Measurements from ENCODE around the gene CRYGN.

The CRYGN gene

DNA sequence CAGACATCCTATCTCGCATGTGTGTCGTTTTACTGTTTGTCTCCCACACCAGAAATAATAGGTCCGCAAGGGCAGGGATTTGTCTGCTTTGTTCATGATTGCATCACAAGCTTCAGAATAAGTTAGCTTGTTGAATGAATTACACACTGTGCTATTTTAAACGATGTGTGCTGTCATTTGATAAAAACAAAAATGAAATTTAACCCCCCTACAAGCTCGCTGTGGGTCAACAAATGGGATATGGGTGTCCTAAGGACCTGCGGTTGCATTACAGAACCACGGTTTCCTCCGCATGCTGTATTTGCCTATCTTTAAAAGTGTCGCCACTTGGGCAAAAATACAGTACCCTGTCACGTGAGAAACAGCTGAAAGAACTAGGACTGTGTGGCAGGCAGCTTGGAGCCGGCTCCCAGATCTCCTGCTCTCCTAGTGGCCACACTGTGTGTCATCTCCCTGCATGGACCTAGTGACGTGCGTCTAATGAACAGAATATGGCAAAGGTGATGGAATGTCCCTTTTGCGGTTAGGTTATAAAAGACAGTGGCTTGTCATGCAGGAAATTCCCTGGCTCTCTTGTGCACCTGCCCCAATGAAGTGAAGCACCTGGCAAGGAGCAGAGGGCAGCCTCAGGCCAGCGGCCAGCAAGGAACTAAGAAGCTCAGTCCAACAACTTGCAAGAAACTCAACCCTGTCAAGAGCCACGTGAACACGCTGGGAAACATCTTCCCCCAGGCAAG lies 32.9 kb upstream of the CRYGN start:
- Histone ChIP-seq H3K9me3 (no peaks in the 10 kb centered on the region), H3K27ac (peak overlapping the region; percentile 68), H3K4me3 (ENCODE audit: low read depth in 1 of 2, low read length in 1 of 2) (no peak overlapping the region), H3K27me3 (no peaks in the 10 kb centered on the region), H3K4me1 (ENCODE audit: control insufficient read depth in 1 of 2, insufficient read depth in 1 of 2, low read depth in 1 of 2, low read length in 1 of 2) (peaks cover 29 to 31% of the 10 kb centered on the region in 2 experiments), H3K36me3 (peaks cover 26% of the 10 kb centered on the region)
- no peak for TF ChIP-seq CTCF (IDR thresholded peaks at IDR 0.05)

- peak overlapping the region; percentile 68 for H3K27ac ChIP-seq
- H3K4me3 ChIP-seq (ENCODE audit: low read depth in 1 of 2, low read length in 1 of 2) = no peak overlapping the region
- peaks cover 29 to 31% of the 10 kb centered on the region in 2 experiments for H3K4me1 ChIP-seq (ENCODE audit: control insufficient read depth in 1 of 2, insufficient read depth in 1 of 2, low read depth in 1 of 2, low read length in 1 of 2)
- no peaks in the 10 kb centered on the region for H3K9me3 ChIP-seq
- peaks cover 45% of the 10 kb centered on the region for H3K36me3 ChIP-seq
- no peak for TF ChIP-seq CTCF (IDR thresholded peaks at IDR 0.05)
- no peaks in the 10 kb centered on the region for H3K27me3 ChIP-seq
These were observed 30.8 kb upstream of the CRYGN start for GRCh38 chr7:151470711-151471110.

DNA sequence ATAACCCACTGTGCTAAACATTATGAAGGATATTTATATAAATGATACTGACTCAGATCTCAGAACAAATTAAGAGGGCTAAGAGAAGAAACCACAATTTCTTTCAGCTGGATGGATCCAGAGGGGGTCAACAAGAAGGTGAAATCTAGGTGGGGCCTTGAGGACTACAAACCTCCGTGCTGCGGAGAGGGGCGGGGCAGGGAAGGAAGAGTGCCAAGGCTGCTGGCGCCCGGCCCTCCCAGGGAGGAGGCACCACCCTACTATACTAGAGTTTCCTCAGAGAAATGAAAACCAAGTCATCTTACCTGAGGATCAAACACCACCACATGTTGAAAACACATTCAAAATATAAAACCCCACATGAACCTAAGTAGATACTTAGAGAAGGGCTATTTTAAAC lies 29.3 kb upstream of the CRYGN start:
- no peaks in the 10 kb centered on the region for H3K9me3 ChIP-seq
- H3K27me3 ChIP-seq = no peaks in the 10 kb centered on the region
- H3K4me3 ChIP-seq (ENCODE audit: low read depth in 1 of 2, low read length in 1 of 2) = no peak overlapping the region
- H3K27ac ChIP-seq = no peak overlapping the region
- no peak for TF ChIP-seq CTCF (IDR thresholded peaks at IDR 0.05)
- peaks cover 58% of the 10 kb centered on the region for H3K36me3 ChIP-seq
- H3K4me1 ChIP-seq (ENCODE audit: control insufficient read depth in 1 of 2, insufficient read depth in 1 of 2, low read depth in 1 of 2, low read length in 1 of 2) = peaks cover 29 to 31% of the 10 kb centered on the region in 2 experiments

GRCh38 chr7:151468217-151469018 lies 28.5 kb upstream of the CRYGN start:
- no peak overlapping the region for H3K4me3 ChIP-seq (ENCODE audit: low read depth in 1 of 2, low read length in 1 of 2)
- H3K9me3 ChIP-seq = no peaks in the 10 kb centered on the region
- no peaks in the 10 kb centered on the region for H3K27me3 ChIP-seq
- peaks cover 29 to 31% of the 10 kb centered on the region in 2 experiments for H3K4me1 ChIP-seq (ENCODE audit: control insufficient read depth in 1 of 2, insufficient read depth in 1 of 2, low read depth in 1 of 2, low read length in 1 of 2)
- H3K36me3 ChIP-seq = peaks cover 58% of the 10 kb centered on the region
- H3K27ac ChIP-seq = no peak overlapping the region
- no peak for TF ChIP-seq CTCF (IDR thresholded peaks at IDR 0.05)

DNA sequence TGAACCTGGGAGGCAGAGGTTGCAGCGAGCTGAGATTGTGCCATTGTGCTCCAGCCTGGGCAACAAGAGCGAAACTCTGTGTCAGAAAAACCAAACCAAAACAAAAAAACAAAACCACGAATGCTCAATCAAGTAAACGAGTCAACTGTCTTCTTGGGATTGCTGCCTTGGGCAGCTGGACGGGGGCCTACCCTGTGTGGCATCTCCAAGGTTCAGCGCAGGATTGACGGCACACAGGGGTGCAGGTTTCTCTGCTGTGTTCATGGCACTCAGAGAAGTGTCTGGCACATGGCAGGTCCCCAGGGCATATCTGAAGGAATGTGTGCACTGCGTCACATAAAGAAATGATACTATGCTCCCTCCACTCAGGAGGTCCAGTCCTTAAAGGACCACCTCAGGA lies 25.2 kb upstream of the CRYGN start:
- peaks cover 55% of the 10 kb centered on the region for H3K36me3 ChIP-seq

More for the DNA sequence above, 25.2 kb upstream of the CRYGN start:
- H3K27me3 ChIP-seq = peaks cover 14% of the 10 kb centered on the region
- TF ChIP-seq CTCF (IDR thresholded peaks at IDR 0.05) = no peak
- H3K9me3 ChIP-seq = no peaks in the 10 kb centered on the region
- no peak overlapping the region for H3K4me3 ChIP-seq (ENCODE audit: low read depth in 1 of 2, low read length in 1 of 2)
- no peak overlapping the region for H3K27ac ChIP-seq
- no peaks in the 10 kb centered on the region for H3K4me1 ChIP-seq (ENCODE audit: control insufficient read depth in 1 of 2, insufficient read depth in 1 of 2, low read depth in 1 of 2, low read length in 1 of 2)
